A549 (cell line): ENCODE results near the gene CNOT11. TPM values are rescaled to one million over a fixed set of nuclear protein-coding genes. Genes with fewer than 3 reads are reported as not detected.

ENCODE experiments used
- ATAC-seq, 2 experiments: fragments of 200-7000 bp in 1 of 2; fragments of >200 bp in 1 of 2; cut with Nextera tagmentation in 1 of 2; cut with Tn5 transposase in 1 of 2; 3 replicates each; pipeline versions ENCODE4 v1.8.0 to v1.9.1; 2018 to 2020; ENCODE audit warnings: mild to moderate bottlenecking in 1 of 2, moderate library complexity in 1 of 2
- CTCF ChIA-PET: fragments of 300-600 bp; sonication (Branson Sonifier 250); formaldehyde crosslinking; extraction: SDS; loops from one replicate; lab custom pipeline; 2021; ENCODE audit warnings: antibody characterized with exemption, inconsistent platforms; lab: Yijun Ruan, JAX
- POLR2A ChIA-PET: fragments of 350-600 bp; formaldehyde crosslinking; extraction: SDS; loops from one replicate; lab custom pipeline; 2021; ENCODE audit warnings: antibody characterized with exemption, inconsistent platforms; lab: Yijun Ruan, JAX
- DNase-seq, 2 experiments: peaks; one replicate each; pipeline versions ENCODE4 v3.0.0 to v3.0.0-alpha.2; 2011 to 2016; ENCODE audit warnings: low read depth in 1 of 2, low spot score in 1 of 2
- FAIRE-seq: peaks from 2 replicates; lab custom pipeline; 2011; peaks lifted over from hg19 to GRCh38; lab: Jason Lieb, UNC
- H3K27ac ChIP-seq, 2 experiments: fragments of >200 bp; sonication (Bioruptor Twin); formaldehyde crosslinking; 3 replicates each; pipeline ENCODE4 v1.5.1; 2016 to 2017
- H3K4me1 ChIP-seq: fragments of >200 bp; sonication (Bioruptor Twin); formaldehyde crosslinking; 3 replicates; pipeline ENCODE4 v1.6.1; 2016
- H3K4me2 ChIP-seq: fragments of >200 bp; sonication (Bioruptor Twin); formaldehyde crosslinking; 3 replicates; pipeline ENCODE4 v1.6.1; 2016
- H3K4me3 ChIP-seq: fragments of >200 bp; sonication (Bioruptor Twin); formaldehyde crosslinking; 3 replicates; pipeline ENCODE4 v1.5.1; 2016
- H3K9me3 ChIP-seq: fragments of >200 bp; sonication (Bioruptor Twin); formaldehyde crosslinking; 3 replicates; pipeline ENCODE4 v1.6.1; 2016
- EP300 ChIP-seq, 2 experiments: fragments of >200 bp; sonication (Bioruptor Twin); formaldehyde crosslinking; IDR thresholded peaks; 2 replicates in 1 of 2; 3 replicates in 1 of 2; pipeline ENCODE4 v1.6.1; 2016 to 2017
- FOXS1 ChIP-seq: fragments of 250-450 bp; sonication (Bioruptor Pico); IDR thresholded peaks from 2 replicates; pipeline ENCODE4 v1.5.0; 2020; ENCODE audit warnings: mild to moderate bottlenecking, moderate library complexity
- GATA3 ChIP-seq: IDR thresholded peaks from 2 replicates; pipeline ENCODE4 v1.6.1; 2012; ENCODE audit warnings: borderline replicate concordance
- HDAC2 ChIP-seq: fragments of 200-600 bp; sonication (generic); IDR thresholded peaks from 2 replicates; pipeline ENCODE4 v1.6.1; 2016
- HEYL ChIP-seq: fragments of 250-450 bp; sonication (Bioruptor Pico); IDR thresholded peaks from 2 replicates; pipeline ENCODE4 v1.8.0; 2021; ENCODE audit warnings: mild to moderate bottlenecking, moderate library complexity
- KDM1A ChIP-seq: fragments of 200-600 bp; sonication (generic); IDR thresholded peaks from 2 replicates; pipeline ENCODE4 v1.6.1; 2016; ENCODE audit warnings: low read depth, mild to moderate bottlenecking
- KDM5A ChIP-seq: fragments of 200-600 bp; sonication (generic); IDR thresholded peaks from 2 replicates; pipeline ENCODE4 v1.6.1; 2016; ENCODE audit warnings: antibody characterized with exemption, mild to moderate bottlenecking
- MYC ChIP-seq: IDR thresholded peaks from 2 replicates; pipeline ENCODE4 v1.6.1; 2012; ENCODE audit warnings: mild to moderate bottlenecking, inconsistent platforms, low read length, improper control_type of control experiment, borderline replicate concordance
- RCOR1 ChIP-seq: fragments of 150-350 bp; IDR thresholded peaks from 2 replicates; pipeline ENCODE4 v1.6.1; 2014; ENCODE audit warnings: antibody characterized with exemption, low read length, low read depth
- RNF2 ChIP-seq: fragments of 200-600 bp; sonication (generic); IDR thresholded peaks from 2 replicates; pipeline ENCODE4 v1.6.1; 2016; ENCODE audit warnings: low read depth, mild to moderate bottlenecking, antibody characterized with exemption, moderate library complexity, borderline replicate concordance
- ZC3H11A ChIP-seq: fragments of 450-650 bp; IDR thresholded peaks from 2 replicates; pipeline ENCODE4 v1.6.1; 2014; ENCODE audit warnings: antibody characterized with exemption, mild to moderate bottlenecking
- ZFP36 ChIP-seq: fragments of 450-650 bp; IDR thresholded peaks from 2 replicates; pipeline ENCODE4 v1.6.1; 2014; ENCODE audit warnings: borderline replicate concordance; ENCODE audit not compliant: partially characterized antibody
- ZSCAN20 ChIP-seq: fragments of 250-450 bp; sonication (Bioruptor Pico); IDR thresholded peaks from 2 replicates; pipeline ENCODE4 v1.8.0; 2022; ENCODE audit warnings: mild to moderate bottlenecking, moderate library complexity
- WGBS: methylation state at CpG from one replicate; pipeline ENCODE4 v1.1.6; 2017; ENCODE audit errors: missing lambda C conversion rate; 5-methylcytosine and 5-hydroxymethylcytosine counted together
- polyA plus RNA-seq, 4 experiments: library from polyadenylated mRNA; depleted of rRNA in 3 of 4; stranded (reverse); fragments of >200 nt; fragmentation: RNase III in 1 of 4; extraction: RNeasy Plus Mini Kit Qiagen cat#74134 plus additional on column Dnase treatment in 1 of 4; gene quantifications; 2 replicates in 3 of 4; 3 replicates in 1 of 4; pipeline ENCODE4 v1.2.3, GENCODE V29; 2011 to 2017
- TF ChIP-seq, protein P1 (sequence below): IDR thresholded peaks from 2 replicates; pipeline ENCODE4 v1.6.1; 2012
- TF ChIP-seq, protein P2 (sequence below): IDR thresholded peaks from 2 replicates; pipeline ENCODE4 v1.6.1; 2012; ENCODE audit warnings: low read depth, borderline replicate concordance
- TF ChIP-seq, protein P3 (sequence below): fragments of 200-600 bp; sonication (generic); IDR thresholded peaks from 2 replicates; pipeline ENCODE4 v1.6.1; 2016; ENCODE audit warnings: antibody characterized with exemption, mild to moderate bottlenecking, moderate library complexity
- TF ChIP-seq, protein P4 (sequence below): fragments of >200 bp; sonication (Bioruptor Twin); formaldehyde crosslinking; IDR thresholded peaks from 3 replicates; pipeline ENCODE4 v1.6.1; 2016

The CNOT11 gene
- polyA plus RNA-seq, 2 of the 4 experiments (the other 2 are of a cell fraction) = 35.8 to 76.7 TPM

- POLR2A ChIA-PET = no interaction called here
- CTCF ChIA-PET = no interaction called here
- FAIRE-seq = no peak
Observed at GRCh38 chr2:101264360-101264939, 11.8 kb downstream of the CNOT11 start.

DNA sequence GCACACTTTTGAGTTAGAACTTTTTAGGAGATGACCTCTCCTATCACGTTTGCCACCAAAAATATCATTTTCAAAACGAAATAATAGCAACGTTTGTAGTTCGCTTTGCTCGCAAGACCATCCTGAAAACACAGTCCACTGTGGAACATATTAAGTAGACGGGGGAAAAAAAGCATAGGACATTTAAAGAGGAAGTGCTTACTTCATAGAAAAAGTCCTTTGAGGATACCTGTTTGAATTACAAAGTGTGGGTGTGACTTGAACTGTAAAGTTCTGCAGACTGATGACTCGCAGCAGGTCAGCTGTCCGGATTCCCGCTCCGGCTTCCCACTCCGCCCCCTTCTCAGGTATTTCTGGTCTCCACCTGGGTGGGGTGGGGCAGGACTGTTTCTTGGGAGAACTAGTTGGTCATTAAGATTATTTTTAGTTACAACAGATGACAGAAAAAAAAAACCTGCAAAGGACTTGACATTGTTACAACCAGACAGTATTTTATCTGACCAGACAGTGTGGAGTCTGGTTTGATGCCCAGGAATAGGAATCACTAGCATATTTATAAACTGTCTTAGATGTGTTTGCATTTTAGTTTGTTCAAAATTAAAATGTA, 13.3 kb downstream of the CNOT11 start:
- WGBS = 74% methylated on average over 11 of the region's 11 CpGs
- TF ChIP-seq HDAC2 = no peak
- TF ChIP-seq EP300 (IDR thresholded peaks at IDR 0.05) = no peak
- TF ChIP-seq, protein P1, sequence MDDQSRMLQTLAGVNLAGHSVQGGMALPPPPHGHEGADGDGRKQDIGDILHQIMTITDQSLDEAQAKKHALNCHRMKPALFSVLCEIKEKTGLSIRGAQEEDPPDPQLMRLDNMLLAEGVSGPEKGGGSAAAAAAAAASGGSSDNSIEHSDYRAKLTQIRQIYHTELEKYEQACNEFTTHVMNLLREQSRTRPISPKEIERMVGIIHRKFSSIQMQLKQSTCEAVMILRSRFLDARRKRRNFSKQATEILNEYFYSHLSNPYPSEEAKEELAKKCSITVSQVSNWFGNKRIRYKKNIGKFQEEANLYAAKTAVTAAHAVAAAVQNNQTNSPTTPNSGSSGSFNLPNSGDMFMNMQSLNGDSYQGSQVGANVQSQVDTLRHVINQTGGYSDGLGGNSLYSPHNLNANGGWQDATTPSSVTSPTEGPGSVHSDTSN = no peak
- no peak for TF ChIP-seq ZC3H11A
- TF ChIP-seq, protein P2, sequence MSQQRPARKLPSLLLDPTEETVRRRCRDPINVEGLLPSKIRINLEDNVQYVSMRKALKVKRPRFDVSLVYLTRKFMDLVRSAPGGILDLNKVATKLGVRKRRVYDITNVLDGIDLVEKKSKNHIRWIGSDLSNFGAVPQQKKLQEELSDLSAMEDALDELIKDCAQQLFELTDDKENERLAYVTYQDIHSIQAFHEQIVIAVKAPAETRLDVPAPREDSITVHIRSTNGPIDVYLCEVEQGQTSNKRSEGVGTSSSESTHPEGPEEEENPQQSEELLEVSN = no peak
- ATAC-seq = no peak
- POLR2A ChIA-PET = no interaction called here
- no peak for DNase-seq
- Histone ChIP-seq H3K9me3 (no peaks in the 10 kb centered on the region), H3K4me3 (no peak overlapping the region), H3K27ac (no peak overlapping the region), H3K4me1 (peaks cover 4% of the 10 kb centered on the region; the same call in 1 of the 3 replicates), H3K4me2 (no peak overlapping the region)
- FAIRE-seq = no peak
- CTCF ChIA-PET = no interaction called here

More at GRCh38 chr2:101264360-101264939, 11.8 kb downstream of the CNOT11 start:
- Histone ChIP-seq H3K4me2 (no peak overlapping the region), H3K9me3 (no peaks in the 10 kb centered on the region), H3K4me1 (peaks cover 4% of the 10 kb centered on the region; the same call in 1 of the 3 replicates), H3K27ac (no peak overlapping the region), H3K4me3 (no peak overlapping the region)
- TF ChIP-seq, protein P3, sequence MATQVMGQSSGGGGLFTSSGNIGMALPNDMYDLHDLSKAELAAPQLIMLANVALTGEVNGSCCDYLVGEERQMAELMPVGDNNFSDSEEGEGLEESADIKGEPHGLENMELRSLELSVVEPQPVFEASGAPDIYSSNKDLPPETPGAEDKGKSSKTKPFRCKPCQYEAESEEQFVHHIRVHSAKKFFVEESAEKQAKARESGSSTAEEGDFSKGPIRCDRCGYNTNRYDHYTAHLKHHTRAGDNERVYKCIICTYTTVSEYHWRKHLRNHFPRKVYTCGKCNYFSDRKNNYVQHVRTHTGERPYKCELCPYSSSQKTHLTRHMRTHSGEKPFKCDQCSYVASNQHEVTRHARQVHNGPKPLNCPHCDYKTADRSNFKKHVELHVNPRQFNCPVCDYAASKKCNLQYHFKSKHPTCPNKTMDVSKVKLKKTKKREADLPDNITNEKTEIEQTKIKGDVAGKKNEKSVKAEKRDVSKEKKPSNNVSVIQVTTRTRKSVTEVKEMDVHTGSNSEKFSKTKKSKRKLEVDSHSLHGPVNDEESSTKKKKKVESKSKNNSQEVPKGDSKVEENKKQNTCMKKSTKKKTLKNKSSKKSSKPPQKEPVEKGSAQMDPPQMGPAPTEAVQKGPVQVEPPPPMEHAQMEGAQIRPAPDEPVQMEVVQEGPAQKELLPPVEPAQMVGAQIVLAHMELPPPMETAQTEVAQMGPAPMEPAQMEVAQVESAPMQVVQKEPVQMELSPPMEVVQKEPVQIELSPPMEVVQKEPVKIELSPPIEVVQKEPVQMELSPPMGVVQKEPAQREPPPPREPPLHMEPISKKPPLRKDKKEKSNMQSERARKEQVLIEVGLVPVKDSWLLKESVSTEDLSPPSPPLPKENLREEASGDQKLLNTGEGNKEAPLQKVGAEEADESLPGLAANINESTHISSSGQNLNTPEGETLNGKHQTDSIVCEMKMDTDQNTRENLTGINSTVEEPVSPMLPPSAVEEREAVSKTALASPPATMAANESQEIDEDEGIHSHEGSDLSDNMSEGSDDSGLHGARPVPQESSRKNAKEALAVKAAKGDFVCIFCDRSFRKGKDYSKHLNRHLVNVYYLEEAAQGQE = no peak
- TF ChIP-seq GATA3 = no peak
- ATAC-seq (no peak), DNase-seq (no peak)
- WGBS = 94% methylated on average over 13 of the region's 13 CpGs

GRCh38 chr2:101267671-101268656, 15.3 kb downstream of the CNOT11 start:
- FAIRE-seq (no peak), ATAC-seq (no peak), DNase-seq (no peak)
- no peaks in the 10 kb centered on the region for H3K9me3 ChIP-seq
- H3K4me3 ChIP-seq = no peak overlapping the region
- no peak overlapping the region for H3K27ac ChIP-seq
- whole genome bisulfite sequencing = 65% methylated on average over 15 of the region's 15 CpGs
- no peak overlapping the region for H3K4me2 ChIP-seq
- POLR2A ChIA-PET = no interaction called here
- CTCF ChIA-PET = interaction anchor here (0.7 to 1.3 kb wide), 4 partner anchors 9 to 77 kb away, joined by 3 to 5 read pairs (median 4); no protein-coding TSS in a partner anchor
- H3K4me1 ChIP-seq = peaks cover 4% of the 10 kb centered on the region; the same call in 1 of the 3 replicates
- TF ChIP-seq, protein P2 = no peak
- TF ChIP-seq RNF2 (no peak), ZSCAN20 (no peak), MYC (no peak), ZFP36 (no peak), KDM5A (no peak), ZC3H11A (no peak), HEYL (CRISPR knock-in tag) (no peak), KDM1A (no peak), FOXS1 (CRISPR knock-in tag) (no peak), RCOR1 (no peak)
- TF ChIP-seq, protein P4, sequence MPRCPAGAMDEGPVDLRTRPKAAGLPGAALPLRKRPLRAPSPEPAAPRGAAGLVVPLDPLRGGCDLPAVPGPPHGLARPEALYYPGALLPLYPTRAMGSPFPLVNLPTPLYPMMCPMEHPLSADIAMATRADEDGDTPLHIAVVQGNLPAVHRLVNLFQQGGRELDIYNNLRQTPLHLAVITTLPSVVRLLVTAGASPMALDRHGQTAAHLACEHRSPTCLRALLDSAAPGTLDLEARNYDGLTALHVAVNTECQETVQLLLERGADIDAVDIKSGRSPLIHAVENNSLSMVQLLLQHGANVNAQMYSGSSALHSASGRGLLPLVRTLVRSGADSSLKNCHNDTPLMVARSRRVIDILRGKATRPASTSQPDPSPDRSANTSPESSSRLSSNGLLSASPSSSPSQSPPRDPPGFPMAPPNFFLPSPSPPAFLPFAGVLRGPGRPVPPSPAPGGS = no peak
- TF ChIP-seq, protein P3 = no peak
